ENCODE measurements around the gene HSD3B2.

DNA sequence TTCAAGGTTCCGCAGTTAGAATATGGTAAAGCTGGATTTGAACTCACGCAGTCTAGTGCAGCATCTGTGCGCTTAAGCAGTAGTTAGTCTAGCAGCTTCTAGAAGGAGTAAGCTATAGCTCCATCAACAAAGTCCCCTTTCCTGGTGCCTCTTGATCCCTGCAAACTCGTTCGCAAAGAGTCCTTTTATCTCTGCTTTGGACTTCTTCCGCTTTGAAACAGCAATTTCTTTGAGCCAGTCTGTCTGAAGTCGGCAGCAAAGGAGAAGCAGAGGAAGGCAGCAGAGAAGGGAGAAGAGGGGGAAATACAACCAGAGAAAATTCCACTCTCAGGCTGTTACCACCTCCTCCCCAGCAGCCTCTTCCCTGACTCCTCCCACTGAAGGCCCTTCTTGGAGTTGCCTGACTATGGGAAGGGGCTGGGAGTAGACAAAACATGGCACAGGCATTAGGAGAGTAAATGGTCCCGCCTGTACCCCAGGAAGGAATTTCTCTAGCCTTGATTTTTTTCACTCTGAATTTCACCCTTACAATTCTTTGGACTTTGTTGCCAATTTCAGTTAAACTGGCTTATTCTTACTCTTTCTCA lies 25.9 kb downstream of the HSD3B2 start:
- TF ChIP-seq, protein P1, sequence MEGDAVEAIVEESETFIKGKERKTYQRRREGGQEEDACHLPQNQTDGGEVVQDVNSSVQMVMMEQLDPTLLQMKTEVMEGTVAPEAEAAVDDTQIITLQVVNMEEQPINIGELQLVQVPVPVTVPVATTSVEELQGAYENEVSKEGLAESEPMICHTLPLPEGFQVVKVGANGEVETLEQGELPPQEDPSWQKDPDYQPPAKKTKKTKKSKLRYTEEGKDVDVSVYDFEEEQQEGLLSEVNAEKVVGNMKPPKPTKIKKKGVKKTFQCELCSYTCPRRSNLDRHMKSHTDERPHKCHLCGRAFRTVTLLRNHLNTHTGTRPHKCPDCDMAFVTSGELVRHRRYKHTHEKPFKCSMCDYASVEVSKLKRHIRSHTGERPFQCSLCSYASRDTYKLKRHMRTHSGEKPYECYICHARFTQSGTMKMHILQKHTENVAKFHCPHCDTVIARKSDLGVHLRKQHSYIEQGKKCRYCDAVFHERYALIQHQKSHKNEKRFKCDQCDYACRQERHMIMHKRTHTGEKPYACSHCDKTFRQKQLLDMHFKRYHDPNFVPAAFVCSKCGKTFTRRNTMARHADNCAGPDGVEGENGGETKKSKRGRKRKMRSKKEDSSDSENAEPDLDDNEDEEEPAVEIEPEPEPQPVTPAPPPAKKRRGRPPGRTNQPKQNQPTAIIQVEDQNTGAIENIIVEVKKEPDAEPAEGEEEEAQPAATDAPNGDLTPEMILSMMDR (optimal IDR thresholded peaks at IDR 0.05 in 1 of 3, IDR thresholded peaks at IDR 0.05 in 1 of 3, conservative IDR thresholded peaks at IDR 0.05 in 1 of 3; ENCODE audit: extremely low read depth in 1 of 3, insufficient read depth in 2 of 3, low read length in 3 of 3): no peak
- TF ChIP-seq EZH2 (IDR thresholded peaks at IDR 0.05; ENCODE audit: low read length): no peak

Measured in keratinocyte (primary cell).